HepG2 (cell line): ENCODE measurements around the gene TBL3. TPM values are rescaled to one million over a fixed set of nuclear protein-coding genes. Genes with fewer than 3 reads are reported as not detected.

Experiments
- ATAC-seq: fragments of 200-7000 bp; cut with Tn5 transposase; 3 replicates; pipeline ENCODE4 v1.9.1; 2020; ENCODE audit warnings: mild to moderate bottlenecking, moderate library complexity
- BruUV-seq: library from RNA; stranded (reverse); fragments of 400-500 nt; replicated peaks from 2 replicates; lab custom pipeline; 2021; lab: Mats Ljungman, UMichigan
- CTCF ChIA-PET: fragments of 300-600 bp; formaldehyde crosslinking; extraction: SDS; loops from one replicate; lab custom pipeline; 2021; ENCODE audit warnings: low total read pairs, inconsistent platforms, low intra/inter-chr PET ratio; lab: Yijun Ruan, JAX
- POLR2A ChIA-PET: fragments of 350-600 bp; sonication (Branson Sonifier 250); formaldehyde crosslinking; loops from one replicate; lab custom pipeline; 2020; ENCODE audit warnings: antibody characterized with exemption, inconsistent platforms; lab: Yijun Ruan, JAX
- DNase-seq: peaks from one replicate; pipeline ENCODE4 v3.0.0-alpha.2; 2015; ENCODE audit warnings: low spot score
- FAIRE-seq: peaks from 3 replicates; lab custom pipeline; 2011; peaks lifted over from hg19 to GRCh38; lab: Jason Lieb, UNC
- H2AFZ ChIP-seq: one replicate; pipeline ENCODE4 v1.6.1; 2011; ENCODE audit warnings: low read length, inconsistent platforms
- H3K27ac ChIP-seq: fragments of 300-600 bp; 3 replicates; pipeline ENCODE4 v1.8.0; 2011; ENCODE audit warnings: mixed run types, mild to moderate bottlenecking, mixed read lengths, low read length, inconsistent platforms; ENCODE audit not compliant: insufficient read depth; ENCODE audit errors: extremely low read length
- H3K27me3 ChIP-seq, 2 experiments: fragments of 200-600 bp in 1 of 2; 2 replicates in 1 of 2; 3 replicates in 1 of 2; pipeline versions ENCODE4 v1.6.0 to v1.8.0; 2011; ENCODE audit warnings: low read length in 2 of 2, mild to moderate bottlenecking in 2 of 2, moderate library complexity in 2 of 2, inconsistent platforms in 1 of 2; ENCODE audit not compliant: insufficient read depth in 2 of 2, control insufficient read depth in 1 of 2
- H3K36me3 ChIP-seq, 2 experiments: fragments of 200-600 bp in 1 of 2; replicated peaks in 1 of 2; 2 replicates in 1 of 2; 3 replicates in 1 of 2; pipeline versions ENCODE4 v1.5.1 to v1.8.0; 2011; ENCODE audit warnings: low read length in 2 of 2, inconsistent platforms in 1 of 2; ENCODE audit not compliant: insufficient read depth in 2 of 2, control insufficient read depth in 1 of 2
- H3K4me1 ChIP-seq: 2 replicates; pipeline ENCODE4 v1.5.1; 2012; ENCODE audit warnings: low read length, inconsistent platforms; ENCODE audit not compliant: insufficient read depth
- H3K4me2 ChIP-seq: 2 replicates; pipeline ENCODE4 v1.6.0; 2011; ENCODE audit warnings: low read depth, low read length, inconsistent platforms
- H3K4me3 ChIP-seq, 3 experiments: fragments of 200-600 bp in 1 of 3; sonication (generic), shearing (Covaris generic) in 1 of 3; replicated peaks in 1 of 3; 2 replicates each; pipeline ENCODE4 v1.5.1; 2011 to 2016; ENCODE audit warnings: low read length in 3 of 3, inconsistent platforms in 2 of 3, low read depth in 2 of 3, mild to moderate bottlenecking in 2 of 3, control low read depth in 1 of 3, mixed read lengths in 1 of 3; ENCODE audit not compliant: insufficient read depth in 1 of 3
- H3K79me2 ChIP-seq: one replicate; pipeline ENCODE4 v1.6.1; 2011; ENCODE audit warnings: low read length, inconsistent platforms; ENCODE audit not compliant: insufficient read depth
- H3K9ac ChIP-seq: 2 replicates; pipeline ENCODE4 v1.6.0; 2011; ENCODE audit warnings: mild to moderate bottlenecking, low read depth, low read length, inconsistent platforms; ENCODE audit not compliant: insufficient read depth
- H3K9me3 ChIP-seq: 2 replicates; pipeline ENCODE4 v1.5.1; 2012; ENCODE audit warnings: mild to moderate bottlenecking, low read length
- H4K20me1 ChIP-seq: 2 replicates; pipeline ENCODE4 v1.6.0; 2011; ENCODE audit warnings: inconsistent platforms, mild to moderate bottlenecking, low read length, moderate library complexity; ENCODE audit not compliant: insufficient read depth
- BHLHE40 ChIP-seq: IDR thresholded peaks from 2 replicates; pipeline ENCODE4 v1.6.1; 2011; ENCODE audit warnings: low read length, improper control_type of control experiment
- DNMT3B ChIP-seq: conservative IDR thresholded peaks from 2 replicates; pipeline ENCODE4 v1.6.1; 2016; ENCODE audit warnings: missing biosample characterization, control low read depth
- GABPA ChIP-seq, 2 experiments: IDR thresholded peaks; 2 replicates each; pipeline ENCODE4 v1.6.1; 2011 to 2016; ENCODE audit warnings: low read depth in 2 of 2, low read length in 1 of 2, missing biosample characterization in 1 of 2, missing genetic modification characterization in 1 of 2
- HDAC2 ChIP-seq: sonication (generic); formaldehyde crosslinking; IDR thresholded peaks from 2 replicates; pipeline ENCODE4 v1.4.0; 2020; ENCODE audit warnings: missing genetic modification reagents
- HMG20B ChIP-seq: conservative IDR thresholded peaks from 2 replicates; pipeline ENCODE4 v1.6.1; 2016; ENCODE audit warnings: missing genetic modification reagents, missing compliant biosample characterization
- SIN3B ChIP-seq: fragments of 150-350 bp; IDR thresholded peaks from 2 replicates; pipeline ENCODE4 v1.6.1; 2014; ENCODE audit warnings: low read length
- TCF7L2 ChIP-seq: IDR thresholded peaks from 2 replicates; pipeline ENCODE4 v1.6.1; 2011; ENCODE audit warnings: mild to moderate bottlenecking, low read depth, low read length, moderate library complexity
- ZNF501 ChIP-seq: sonication (generic); formaldehyde crosslinking; IDR thresholded peaks from 2 replicates; pipeline ENCODE4 v1.5.1; 2020; ENCODE audit warnings: mild to moderate bottlenecking, moderate library complexity, missing genetic modification reagents
- ZNF550 ChIP-seq: sonication (generic); formaldehyde crosslinking; IDR thresholded peaks from 2 replicates; pipeline ENCODE4 v1.4.0; 2020; ENCODE audit warnings: mild to moderate bottlenecking, missing genetic modification reagents, borderline replicate concordance
- ZNF772 ChIP-seq: sonication (generic); formaldehyde crosslinking; IDR thresholded peaks from 2 replicates; pipeline ENCODE4 v1.5.0; 2020; ENCODE audit warnings: mild to moderate bottlenecking, missing genetic modification reagents
- ZSCAN21 ChIP-seq: sonication (generic); formaldehyde crosslinking; IDR thresholded peaks from 2 replicates; pipeline ENCODE4 v1.8.0; 2022; ENCODE audit warnings: mild to moderate bottlenecking, missing genetic modification reagents, moderate library complexity, borderline replicate concordance
- WGBS: methylation state at CpG from one replicate; pipeline ENCODE4 v1.1.6; 2017; ENCODE audit warnings: low lambda C conversion rate; 5-methylcytosine and 5-hydroxymethylcytosine counted together
- in situ Hi-C: cut with HindIII; loops from 2 replicates; pipeline ENCODE4 v1.10.0; 2017; ENCODE audit warnings: low pct_unique_long_range_greater_than_20kb; ENCODE audit not compliant: extremely low pct_ligation_motif_present
- intact Hi-C: fragments of 100-400 bp; cut with micrococcal nuclease; formaldehyde crosslinking; loops from one replicate; pipeline ENCODE4 v1.10.0; 2022; ENCODE audit not compliant: unreplicated experiment
- polyA plus RNA-seq, 8 experiments: library from polyadenylated mRNA; depleted of rRNA in 3 of 8; stranded (reverse) in 7 of 8; unstranded in 1 of 8; fragments of >200 nt; fragmentation: Illumina TruSeq in 4 of 8; extraction: Trizol in 4 of 8; gene quantifications; 2 replicates each; pipeline versions ENCODE4 v1.2.1 to v1.2.3, GENCODE V29; 2011 to 2016; ENCODE audit warnings: low read depth in 4 of 8, missing spikeins in 1 of 8, mixed read lengths in 1 of 8; ENCODE audit not compliant: insufficient read depth in 1 of 8
- total RNA-seq, 5 experiments: library from RNA; depleted of rRNA; stranded (reverse); fragments of >200 nt; fragmentation: Illumina TruSeq; extraction: Trizol; gene quantifications; 2 replicates each; pipeline ENCODE4 v1.2.3, GENCODE V29; 2016; ENCODE audit warnings: low read depth in 1 of 5
- TF ChIP-seq, protein P1 (sequence below): sonication (generic); formaldehyde crosslinking; IDR thresholded peaks from 2 replicates; pipeline ENCODE4 v1.4.0; 2020; ENCODE audit warnings: missing genetic modification reagents, borderline replicate concordance
- TF ChIP-seq, protein P2 (sequence below): sonication (generic); formaldehyde crosslinking; IDR thresholded peaks from 2 replicates; pipeline ENCODE4 v1.4.0; 2020; ENCODE audit warnings: missing genetic modification reagents
- TF ChIP-seq, protein P3 (sequence below): sonication (generic); formaldehyde crosslinking; IDR thresholded peaks from 2 replicates; pipeline ENCODE4 v1.5.1; 2020; ENCODE audit warnings: mild to moderate bottlenecking, missing genetic modification reagents, moderate library complexity

TBL3 gene
- total and polyA plus RNA-seq, 2 of the 13 experiments (the other 11 are each of a cell fraction or from before 2014, with no cell fraction given): 16.8 to 38.0 TPM

DNA sequence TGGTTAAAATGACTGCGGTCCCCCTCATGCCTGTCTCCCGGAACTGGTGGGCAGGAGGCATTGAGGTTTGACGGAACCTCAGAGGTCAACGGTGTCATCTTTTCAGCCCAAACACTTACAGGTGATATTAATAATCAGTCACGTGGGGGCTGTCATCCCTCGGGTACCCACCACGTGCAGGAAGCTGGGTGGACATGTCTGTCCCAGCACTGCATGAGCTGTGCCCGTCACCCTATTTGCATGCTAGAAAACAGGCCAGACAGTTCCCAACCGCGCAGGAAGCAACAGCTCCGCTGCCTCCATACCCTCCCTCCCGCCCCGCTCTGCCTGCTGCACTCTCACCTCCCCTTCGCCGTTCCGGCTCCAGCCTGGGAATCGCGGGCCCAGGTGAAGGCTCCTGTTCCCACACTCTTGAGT is 19.3 kb downstream of the TBL3 start:
- H3K79me2 ChIP-seq: no peaks in the 10 kb centered on the region
- H3K9ac ChIP-seq: peak overlapping the region; percentile 60; the same call in 1 of the 2 replicates
- ChIA-PET POLR2A (interaction anchor here (0.8 to 2.0 kb wide), 7 partner anchors 13 to 164 kb away, joined by 3 to 13 read pairs (median 5); partner anchors contain the start of genes RPS2 and TRAF7), CTCF (no interaction called here)
- DNase-seq (no peak), FAIRE-seq (no peak), ATAC-seq (peak; percentile 14; the same call in 2 of the 3 replicates)
- intact Hi-C loops (no loop called here), in situ Hi-C loops (no loop called here)
- no peak overlapping the region for H3K27ac ChIP-seq
- H2AFZ ChIP-seq: no peak overlapping the region
- peak overlapping the region; percentile 60 to 82 (median 77) for H3K4me3 ChIP-seq
- H3K36me3 ChIP-seq: peaks cover 6 to 9% of the 10 kb centered on the region in 2 experiments; a peak in 4 of 5 replicates
- peaks cover 57% of the 10 kb centered on the region for H3K4me1 ChIP-seq
- no peaks in the 10 kb centered on the region for H3K9me3 ChIP-seq
- no TSS peak for BruUV-seq
- 59% methylated on average over 5 of the region's 18 CpGs for WGBS
- H4K20me1 ChIP-seq: no peaks in the 10 kb centered on the region
- peak overlapping the region; percentile 95 for H3K4me2 ChIP-seq
- peaks cover 0 to 8% of the 10 kb centered on the region in 2 experiments; a peak in 2 of 5 replicates for H3K27me3 ChIP-seq
- TF ChIP-seq DNMT3B (CRISPR knock-in tag) (no peak), TCF7L2 (no peak), SIN3B (no peak), HMG20B (no peak), ZNF501 (CRISPR knock-in tag) (no peak), HDAC2 (CRISPR knock-in tag) (no peak), ZNF550 (CRISPR knock-in tag) (no peak), BHLHE40 (0 out of 2 replicates have a peak, but pooled peaks have one; percentile 19), ZSCAN21 (CRISPR knock-in tag) (0 out of 2 replicates have a peak, but pooled peaks have one; percentile 19), GABPA (IDR thresholded peaks at IDR 0.05; ENCODE audit: low read depth, low read length) (no peak), GABPA (CRISPR knock-in tag; IDR thresholded peaks at IDR 0.05; ENCODE audit: low read depth) (no peak), ZNF772 (no peak)
- TF ChIP-seq, protein P1, sequence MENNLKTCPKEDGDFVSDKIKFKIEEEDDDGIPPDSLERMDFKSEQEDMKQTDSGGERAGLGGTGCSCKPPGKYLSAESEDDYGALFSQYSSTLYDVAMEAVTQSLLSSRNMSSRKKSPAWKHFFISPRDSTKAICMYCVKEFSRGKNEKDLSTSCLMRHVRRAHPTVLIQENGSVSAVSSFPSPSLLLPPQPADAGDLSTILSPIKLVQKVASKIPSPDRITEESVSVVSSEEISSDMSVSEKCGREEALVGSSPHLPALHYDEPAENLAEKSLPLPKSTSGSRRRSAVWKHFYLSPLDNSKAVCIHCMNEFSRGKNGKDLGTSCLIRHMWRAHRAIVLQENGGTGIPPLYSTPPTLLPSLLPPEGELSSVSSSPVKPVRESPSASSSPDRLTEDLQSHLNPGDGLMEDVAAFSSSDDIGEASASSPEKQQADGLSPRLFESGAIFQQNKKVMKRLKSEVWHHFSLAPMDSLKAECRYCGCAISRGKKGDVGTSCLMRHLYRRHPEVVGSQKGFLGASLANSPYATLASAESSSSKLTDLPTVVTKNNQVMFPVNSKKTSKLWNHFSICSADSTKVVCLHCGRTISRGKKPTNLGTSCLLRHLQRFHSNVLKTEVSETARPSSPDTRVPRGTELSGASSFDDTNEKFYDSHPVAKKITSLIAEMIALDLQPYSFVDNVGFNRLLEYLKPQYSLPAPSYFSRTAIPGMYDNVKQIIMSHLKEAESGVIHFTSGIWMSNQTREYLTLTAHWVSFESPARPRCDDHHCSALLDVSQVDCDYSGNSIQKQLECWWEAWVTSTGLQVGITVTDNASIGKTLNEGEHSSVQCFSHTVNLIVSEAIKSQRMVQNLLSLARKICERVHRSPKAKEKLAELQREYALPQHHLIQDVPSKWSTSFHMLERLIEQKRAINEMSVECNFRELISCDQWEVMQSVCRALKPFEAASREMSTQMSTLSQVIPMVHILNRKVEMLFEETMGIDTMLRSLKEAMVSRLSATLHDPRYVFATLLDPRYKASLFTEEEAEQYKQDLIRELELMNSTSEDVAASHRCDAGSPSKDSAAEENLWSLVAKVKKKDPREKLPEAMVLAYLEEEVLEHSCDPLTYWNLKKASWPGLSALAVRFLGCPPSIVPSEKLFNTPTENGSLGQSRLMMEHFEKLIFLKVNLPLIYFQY (CRISPR knock-in tag): no peak
- TF ChIP-seq, protein P2, sequence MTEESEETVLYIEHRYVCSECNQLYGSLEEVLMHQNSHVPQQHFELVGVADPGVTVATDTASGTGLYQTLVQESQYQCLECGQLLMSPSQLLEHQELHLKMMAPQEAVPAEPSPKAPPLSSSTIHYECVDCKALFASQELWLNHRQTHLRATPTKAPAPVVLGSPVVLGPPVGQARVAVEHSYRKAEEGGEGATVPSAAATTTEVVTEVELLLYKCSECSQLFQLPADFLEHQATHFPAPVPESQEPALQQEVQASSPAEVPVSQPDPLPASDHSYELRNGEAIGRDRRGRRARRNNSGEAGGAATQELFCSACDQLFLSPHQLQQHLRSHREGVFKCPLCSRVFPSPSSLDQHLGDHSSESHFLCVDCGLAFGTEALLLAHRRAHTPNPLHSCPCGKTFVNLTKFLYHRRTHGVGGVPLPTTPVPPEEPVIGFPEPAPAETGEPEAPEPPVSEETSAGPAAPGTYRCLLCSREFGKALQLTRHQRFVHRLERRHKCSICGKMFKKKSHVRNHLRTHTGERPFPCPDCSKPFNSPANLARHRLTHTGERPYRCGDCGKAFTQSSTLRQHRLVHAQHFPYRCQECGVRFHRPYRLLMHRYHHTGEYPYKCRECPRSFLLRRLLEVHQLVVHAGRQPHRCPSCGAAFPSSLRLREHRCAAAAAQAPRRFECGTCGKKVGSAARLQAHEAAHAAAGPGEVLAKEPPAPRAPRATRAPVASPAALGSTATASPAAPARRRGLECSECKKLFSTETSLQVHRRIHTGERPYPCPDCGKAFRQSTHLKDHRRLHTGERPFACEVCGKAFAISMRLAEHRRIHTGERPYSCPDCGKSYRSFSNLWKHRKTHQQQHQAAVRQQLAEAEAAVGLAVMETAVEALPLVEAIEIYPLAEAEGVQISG: no peak
- TF ChIP-seq, protein P3, sequence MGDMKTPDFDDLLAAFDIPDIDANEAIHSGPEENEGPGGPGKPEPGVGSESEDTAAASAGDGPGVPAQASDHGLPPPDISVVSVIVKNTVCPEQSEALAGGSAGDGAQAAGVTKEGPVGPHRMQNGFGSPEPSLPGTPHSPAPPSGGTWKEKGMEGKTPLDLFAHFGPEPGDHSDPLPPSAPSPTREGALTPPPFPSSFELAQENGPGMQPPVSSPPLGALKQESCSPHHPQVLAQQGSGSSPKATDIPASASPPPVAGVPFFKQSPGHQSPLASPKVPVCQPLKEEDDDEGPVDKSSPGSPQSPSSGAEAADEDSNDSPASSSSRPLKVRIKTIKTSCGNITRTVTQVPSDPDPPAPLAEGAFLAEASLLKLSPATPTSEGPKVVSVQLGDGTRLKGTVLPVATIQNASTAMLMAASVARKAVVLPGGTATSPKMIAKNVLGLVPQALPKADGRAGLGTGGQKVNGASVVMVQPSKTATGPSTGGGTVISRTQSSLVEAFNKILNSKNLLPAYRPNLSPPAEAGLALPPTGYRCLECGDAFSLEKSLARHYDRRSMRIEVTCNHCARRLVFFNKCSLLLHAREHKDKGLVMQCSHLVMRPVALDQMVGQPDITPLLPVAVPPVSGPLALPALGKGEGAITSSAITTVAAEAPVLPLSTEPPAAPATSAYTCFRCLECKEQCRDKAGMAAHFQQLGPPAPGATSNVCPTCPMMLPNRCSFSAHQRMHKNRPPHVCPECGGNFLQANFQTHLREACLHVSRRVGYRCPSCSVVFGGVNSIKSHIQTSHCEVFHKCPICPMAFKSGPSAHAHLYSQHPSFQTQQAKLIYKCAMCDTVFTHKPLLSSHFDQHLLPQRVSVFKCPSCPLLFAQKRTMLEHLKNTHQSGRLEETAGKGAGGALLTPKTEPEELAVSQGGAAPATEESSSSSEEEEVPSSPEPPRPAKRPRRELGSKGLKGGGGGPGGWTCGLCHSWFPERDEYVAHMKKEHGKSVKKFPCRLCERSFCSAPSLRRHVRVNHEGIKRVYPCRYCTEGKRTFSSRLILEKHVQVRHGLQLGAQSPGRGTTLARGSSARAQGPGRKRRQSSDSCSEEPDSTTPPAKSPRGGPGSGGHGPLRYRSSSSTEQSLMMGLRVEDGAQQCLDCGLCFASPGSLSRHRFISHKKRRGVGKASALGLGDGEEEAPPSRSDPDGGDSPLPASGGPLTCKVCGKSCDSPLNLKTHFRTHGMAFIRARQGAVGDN (CRISPR knock-in tag): peak; percentile 53
